Keratinocyte (primary cell): ENCODE results near the gene ULK4.

Experiments used
- EZH2 ChIP-seq: IDR thresholded peaks from one replicate; pipeline ENCODE4 v1.6.1; 2012; ENCODE audit warnings: inconsistent platforms, mild to moderate bottlenecking, low read length, moderate library complexity
- TF ChIP-seq, protein P1 (sequence below), 3 experiments: IDR thresholded peaks in 1 of 3; conservative IDR thresholded peaks in 1 of 3; optimal IDR thresholded peaks in 1 of 3; 2 replicates in 2 of 3; 3 replicates in 1 of 3; pipeline versions ENCODE3 to v1.5.1; 2011; ENCODE audit warnings: low read length in 3 of 3, mild to moderate bottlenecking in 3 of 3, moderate library complexity in 2 of 3, control low read depth in 1 of 3, inconsistent platforms in 1 of 3; ENCODE audit not compliant: insufficient read depth in 2 of 3; ENCODE audit errors: extremely low read depth in 1 of 3

DNA sequence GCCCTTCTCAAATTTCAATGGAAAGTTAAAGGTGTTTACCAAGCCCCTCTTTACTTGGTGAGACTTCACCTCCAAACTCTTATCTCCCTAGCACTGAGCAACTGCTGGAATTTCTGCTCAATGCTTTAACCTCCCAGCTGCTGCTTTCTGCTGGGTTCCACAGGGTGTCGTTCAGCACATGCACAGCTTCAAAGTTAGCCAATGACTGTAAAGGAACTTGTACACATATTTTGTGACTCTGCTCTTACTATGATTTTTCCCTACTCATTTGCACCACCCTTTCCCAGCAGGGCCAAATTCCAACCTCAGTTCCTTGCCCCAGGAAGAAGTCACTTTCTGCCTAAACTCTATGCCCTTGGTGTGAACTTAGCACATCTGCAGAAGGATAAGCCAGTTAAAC is 89.7 kb downstream of the ULK4 start:
- TF ChIP-seq, protein P1, sequence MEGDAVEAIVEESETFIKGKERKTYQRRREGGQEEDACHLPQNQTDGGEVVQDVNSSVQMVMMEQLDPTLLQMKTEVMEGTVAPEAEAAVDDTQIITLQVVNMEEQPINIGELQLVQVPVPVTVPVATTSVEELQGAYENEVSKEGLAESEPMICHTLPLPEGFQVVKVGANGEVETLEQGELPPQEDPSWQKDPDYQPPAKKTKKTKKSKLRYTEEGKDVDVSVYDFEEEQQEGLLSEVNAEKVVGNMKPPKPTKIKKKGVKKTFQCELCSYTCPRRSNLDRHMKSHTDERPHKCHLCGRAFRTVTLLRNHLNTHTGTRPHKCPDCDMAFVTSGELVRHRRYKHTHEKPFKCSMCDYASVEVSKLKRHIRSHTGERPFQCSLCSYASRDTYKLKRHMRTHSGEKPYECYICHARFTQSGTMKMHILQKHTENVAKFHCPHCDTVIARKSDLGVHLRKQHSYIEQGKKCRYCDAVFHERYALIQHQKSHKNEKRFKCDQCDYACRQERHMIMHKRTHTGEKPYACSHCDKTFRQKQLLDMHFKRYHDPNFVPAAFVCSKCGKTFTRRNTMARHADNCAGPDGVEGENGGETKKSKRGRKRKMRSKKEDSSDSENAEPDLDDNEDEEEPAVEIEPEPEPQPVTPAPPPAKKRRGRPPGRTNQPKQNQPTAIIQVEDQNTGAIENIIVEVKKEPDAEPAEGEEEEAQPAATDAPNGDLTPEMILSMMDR (optimal IDR thresholded peaks at IDR 0.05 in 1 of 3, IDR thresholded peaks at IDR 0.05 in 1 of 3, conservative IDR thresholded peaks at IDR 0.05 in 1 of 3; ENCODE audit: extremely low read depth in 1 of 3, insufficient read depth in 2 of 3, low read length in 3 of 3), result no peak
- no peak for TF ChIP-seq EZH2
